Measurements from ENCODE around the gene ZNF207.

- TF ChIP-seq, protein P1, sequence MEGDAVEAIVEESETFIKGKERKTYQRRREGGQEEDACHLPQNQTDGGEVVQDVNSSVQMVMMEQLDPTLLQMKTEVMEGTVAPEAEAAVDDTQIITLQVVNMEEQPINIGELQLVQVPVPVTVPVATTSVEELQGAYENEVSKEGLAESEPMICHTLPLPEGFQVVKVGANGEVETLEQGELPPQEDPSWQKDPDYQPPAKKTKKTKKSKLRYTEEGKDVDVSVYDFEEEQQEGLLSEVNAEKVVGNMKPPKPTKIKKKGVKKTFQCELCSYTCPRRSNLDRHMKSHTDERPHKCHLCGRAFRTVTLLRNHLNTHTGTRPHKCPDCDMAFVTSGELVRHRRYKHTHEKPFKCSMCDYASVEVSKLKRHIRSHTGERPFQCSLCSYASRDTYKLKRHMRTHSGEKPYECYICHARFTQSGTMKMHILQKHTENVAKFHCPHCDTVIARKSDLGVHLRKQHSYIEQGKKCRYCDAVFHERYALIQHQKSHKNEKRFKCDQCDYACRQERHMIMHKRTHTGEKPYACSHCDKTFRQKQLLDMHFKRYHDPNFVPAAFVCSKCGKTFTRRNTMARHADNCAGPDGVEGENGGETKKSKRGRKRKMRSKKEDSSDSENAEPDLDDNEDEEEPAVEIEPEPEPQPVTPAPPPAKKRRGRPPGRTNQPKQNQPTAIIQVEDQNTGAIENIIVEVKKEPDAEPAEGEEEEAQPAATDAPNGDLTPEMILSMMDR (IDR thresholded peaks at IDR 0.05; ENCODE audit: insufficient read depth, low read length) = no peak
- TF ChIP-seq POLR2AphosphoS5 (IDR thresholded peaks at IDR 0.05; ENCODE audit: low read depth) (no peak), GABPA (IDR thresholded peaks at IDR 0.05; ENCODE audit: low read depth) (no peak), REST (IDR thresholded peaks at IDR 0.05; ENCODE audit: insufficient replicate concordance, low read depth) (no peak), SPI1 (IDR thresholded peaks at IDR 0.05; ENCODE audit: borderline replicate concordance, low read depth) (no peak)
Observed at GRCh38 chr17:32355649-32356377, 5.9 kb downstream of the ZNF207 start.
